Measurements from ENCODE around the gene TMEFF1.

Gene TMEFF1

GRCh38 chr9:100626949-100627348, 154.0 kb downstream of the TMEFF1 start:
- DNase-seq = no peak
